Measurements from ENCODE around the gene SHANK1.

The SHANK1 gene

DNA sequence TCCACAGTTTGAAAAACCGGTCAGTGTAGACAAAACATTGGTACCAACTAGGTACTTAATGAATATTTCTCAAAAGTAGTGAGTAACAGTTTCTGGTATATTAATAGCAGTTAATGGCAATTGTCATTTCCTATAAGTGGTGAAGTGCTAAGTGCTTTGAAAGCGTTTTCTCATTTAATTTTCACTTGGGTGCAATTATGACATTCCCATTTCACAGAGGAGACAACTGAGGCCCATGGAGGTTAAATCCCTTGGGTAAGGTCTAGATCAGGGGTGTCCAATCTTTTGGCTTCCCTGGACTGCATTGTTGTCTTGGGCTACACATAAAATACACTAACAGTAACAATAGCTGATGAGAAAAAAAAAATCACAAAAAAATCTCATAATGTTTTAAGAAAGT lies 79.2 kb downstream of the SHANK1 start:
- Histone ChIP-seq H3K9me3 (ENCODE audit: control insufficient read depth, insufficient read depth, low read length) (peaks cover 1% of the 10 kb centered on the region; the same call in 1 of the 2 replicates), H3K9me2 (replicated peaks; ENCODE audit: control insufficient read depth, low read length) (no peaks in the 10 kb centered on the region), H3K36me3 (ENCODE audit: control insufficient read depth, low read length) (no peaks in the 10 kb centered on the region), H3K27me3 (ENCODE audit: control insufficient read depth, low read length) (peaks cover 26% of the 10 kb centered on the region), H3K4me2 (ENCODE audit: low read length) (no peak overlapping the region), H3K27ac (ENCODE audit: low read depth, low read length) (no peak overlapping the region), H3K4me3 (ENCODE audit: low read length) (no peak overlapping the region), H3K4me1 (ENCODE audit: control insufficient read depth, low read length) (no peaks in the 10 kb centered on the region), H3F3A (ENCODE audit: control insufficient read depth, insufficient read depth) (no peaks in the 10 kb centered on the region), H3K79me2 (ENCODE audit: control insufficient read depth, low read length) (no peaks in the 10 kb centered on the region), H4K20me1 (ENCODE audit: control insufficient read depth, insufficient read depth, low read depth, low read length) (no peaks in the 10 kb centered on the region)
- TF ChIP-seq EZH2phosphoT487 (IDR thresholded peaks at IDR 0.05; ENCODE audit: borderline replicate concordance, low read length) (no peak), CTCF (IDR thresholded peaks at IDR 0.05; ENCODE audit: low read depth, low read length, poor library complexity, severe bottlenecking) (no peak)

DNA sequence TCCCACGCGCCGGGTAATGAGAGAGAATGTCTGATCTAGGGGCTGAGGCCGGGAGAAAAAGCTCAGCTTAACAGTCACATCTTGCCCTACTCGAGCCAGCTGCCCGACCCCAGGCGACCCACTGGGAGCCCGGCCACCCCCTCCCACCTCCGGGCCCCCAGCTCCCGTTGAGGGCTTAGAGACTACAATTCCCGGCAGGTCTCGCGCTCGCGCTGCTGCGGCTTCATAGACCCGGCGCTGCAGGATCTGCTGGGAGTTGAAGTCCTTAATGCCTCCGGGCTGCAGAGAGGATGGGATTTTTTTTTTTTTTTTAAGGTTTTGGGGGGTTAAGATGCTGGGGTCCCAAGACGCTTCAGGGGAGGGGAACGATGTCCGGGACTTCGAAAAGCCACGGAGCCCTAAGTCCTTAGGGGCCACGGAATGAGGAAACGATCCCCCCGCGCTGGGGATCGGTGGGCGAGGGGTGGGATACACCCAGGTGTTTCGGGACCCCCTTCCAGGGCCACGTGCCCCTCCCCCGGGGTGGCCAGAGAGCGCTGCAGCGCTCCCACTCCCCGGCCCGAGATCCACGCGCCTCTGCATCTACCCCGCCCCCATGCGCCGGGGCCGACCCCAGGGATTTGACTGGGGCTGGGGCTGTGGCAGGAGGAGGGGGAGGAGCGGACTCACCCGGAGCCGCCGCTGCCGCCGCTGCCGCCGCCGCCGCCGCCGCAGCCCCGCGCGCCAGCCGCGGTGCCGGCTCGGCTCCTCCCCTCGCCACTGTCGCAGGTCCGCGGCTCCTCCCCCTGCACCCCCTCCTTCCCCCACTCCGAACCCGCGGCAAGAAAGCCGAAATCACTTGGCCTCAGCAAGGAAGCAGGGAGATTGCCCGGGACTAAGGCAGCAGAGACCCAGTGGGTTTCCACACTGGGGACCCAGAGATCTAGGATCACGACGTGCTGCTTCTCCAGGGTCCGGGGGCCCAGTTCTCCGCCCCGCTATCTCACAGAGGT lies 80.2 kb downstream of the SHANK1 start, which contains the start of gene SYT3:
TSS of gene SYT3 (minus strand) at position 761 of the 992 bp plus-strand sequence. CDS start 2,470 bp downstream, outside the sequence.
- H3K36me3 ChIP-seq (ENCODE audit: control insufficient read depth, low read length) = no peaks in the 10 kb centered on the region
- H3K9me3 ChIP-seq (ENCODE audit: control insufficient read depth, insufficient read depth, low read length) = peaks cover 6% of the 10 kb centered on the region
- no peak within 1 kb of the TSS for H3K4me2 ChIP-seq (ENCODE audit: low read length)
- TF ChIP-seq CTCF (IDR thresholded peaks at IDR 0.05; ENCODE audit: low read depth, low read length, poor library complexity, severe bottlenecking) = no peak
- no peak for TF ChIP-seq EZH2phosphoT487 (IDR thresholded peaks at IDR 0.05; ENCODE audit: borderline replicate concordance, low read length)
- H3K27me3 ChIP-seq (ENCODE audit: control insufficient read depth, low read length) = peaks cover 26% of the 10 kb centered on the region
- no peaks in the 10 kb centered on the region for H3K4me1 ChIP-seq (ENCODE audit: control insufficient read depth, low read length)
- no peaks in the 10 kb centered on the region for H3F3A ChIP-seq (ENCODE audit: control insufficient read depth, insufficient read depth)
- H3K4me3 ChIP-seq (ENCODE audit: low read length) = no peak within 1 kb of the TSS
- no peaks in the 10 kb centered on the region for H3K9me2 ChIP-seq (replicated peaks; ENCODE audit: control insufficient read depth, low read length)
- H4K20me1 ChIP-seq (ENCODE audit: control insufficient read depth, insufficient read depth, low read depth, low read length) = no peaks in the 10 kb centered on the region
- H3K79me2 ChIP-seq (ENCODE audit: control insufficient read depth, low read length) = no peaks in the 10 kb centered on the region
- H3K27ac ChIP-seq (ENCODE audit: low read depth, low read length) = no peak within 1 kb of the TSS

- Histone ChIP-seq H3K36me3 (ENCODE audit: control insufficient read depth, low read length) (no peaks in the 10 kb centered on the region), H3K79me2 (ENCODE audit: control insufficient read depth, low read length) (no peaks in the 10 kb centered on the region), H3K27ac (ENCODE audit: low read depth, low read length) (no peak overlapping the region), H3K9me2 (replicated peaks; ENCODE audit: control insufficient read depth, low read length) (no peaks in the 10 kb centered on the region), H3F3A (ENCODE audit: control insufficient read depth, insufficient read depth) (no peaks in the 10 kb centered on the region), H4K20me1 (ENCODE audit: control insufficient read depth, insufficient read depth, low read depth, low read length) (no peaks in the 10 kb centered on the region), H3K4me2 (ENCODE audit: low read length) (no peak overlapping the region), H3K4me1 (ENCODE audit: control insufficient read depth, low read length) (no peaks in the 10 kb centered on the region), H3K4me3 (ENCODE audit: low read length) (no peak overlapping the region), H3K27me3 (ENCODE audit: control insufficient read depth, low read length) (peaks cover 24% of the 10 kb centered on the region), H3K9me3 (ENCODE audit: control insufficient read depth, insufficient read depth, low read length) (peaks cover 13% of the 10 kb centered on the region)
- no peak for TF ChIP-seq CTCF (IDR thresholded peaks at IDR 0.05; ENCODE audit: low read depth, low read length, poor library complexity, severe bottlenecking)
- TF ChIP-seq EZH2phosphoT487 (IDR thresholded peaks at IDR 0.05; ENCODE audit: borderline replicate concordance, low read length) = no peak
Measured at GRCh38 chr19:50638600-50638999, 81.0 kb downstream of the SHANK1 start.

Measured in DOHH2 (cell line).